Suppressor macrophage treated with lipopolysaccharide for 1 hour (primary cell): ENCODE measurements around the gene CDK8.

Experiments used
- DNase-seq, 3 donors: peaks; one replicate each; pipeline ENCODE4 v3.0.0-alpha.2; 2020 to 2022

The CDK8 gene

DNA sequence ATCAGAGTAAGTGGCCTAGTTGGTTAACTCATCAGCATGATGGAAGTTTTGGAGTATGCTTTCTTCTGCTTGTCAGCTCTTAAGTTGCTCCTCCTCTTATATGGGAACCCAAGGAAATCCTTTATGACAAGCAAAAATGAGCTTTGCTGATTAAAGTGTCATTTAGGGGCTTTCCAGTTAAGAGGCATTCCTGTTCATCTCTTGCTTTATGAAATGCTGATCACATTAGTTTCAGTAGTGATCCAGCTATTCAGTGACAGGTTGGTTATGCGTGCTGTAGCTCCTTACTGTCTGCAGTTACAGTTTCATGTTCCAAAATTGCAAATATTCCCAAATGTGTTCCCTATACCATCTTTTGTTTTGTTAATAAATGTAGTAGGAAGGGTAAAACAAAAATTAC, 146.6 kb downstream of the CDK8 start:
- DNase-seq = no peak

DNA sequence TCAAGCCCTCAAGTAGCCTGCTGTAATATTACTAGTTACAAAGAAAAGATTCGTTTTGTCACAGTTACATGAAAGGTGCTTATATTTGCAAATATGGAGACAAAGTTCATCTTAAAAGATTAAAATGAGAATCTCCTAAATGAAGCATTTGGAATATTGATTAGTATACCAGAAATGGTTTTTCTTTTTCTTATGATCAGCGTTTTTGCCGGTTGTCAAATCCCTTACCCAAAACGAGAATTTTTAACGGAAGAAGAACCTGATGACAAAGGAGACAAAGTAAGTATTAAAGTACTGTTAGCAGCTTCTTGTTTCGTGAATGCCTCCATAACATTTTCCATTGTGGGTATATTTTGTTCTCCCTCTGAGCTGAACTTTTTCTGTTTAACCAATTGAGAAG, 147.1 kb downstream of the CDK8 start:
- no peak for DNase-seq

DNA sequence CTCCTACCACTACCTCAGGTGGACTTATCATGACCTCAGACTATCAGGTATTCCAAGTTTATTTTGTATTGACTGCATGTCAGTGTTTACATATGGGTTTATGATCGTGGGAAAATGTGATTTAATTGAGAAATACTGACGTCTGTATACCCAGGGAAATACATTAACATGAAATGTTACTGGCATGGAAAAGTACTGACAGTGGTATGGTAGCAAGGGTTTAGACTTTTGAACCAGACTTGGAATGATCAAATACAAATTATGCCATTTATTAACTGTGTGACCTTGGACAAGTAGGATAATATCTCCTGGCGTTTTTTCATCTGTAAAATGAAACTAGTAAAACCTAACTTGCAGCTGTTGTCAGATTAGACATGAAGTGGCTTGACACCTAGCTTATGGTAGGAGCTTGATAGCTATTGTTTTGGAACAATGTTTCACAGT, 147.7 kb downstream of the CDK8 start:
- DNase-seq = no peak

DNA sequence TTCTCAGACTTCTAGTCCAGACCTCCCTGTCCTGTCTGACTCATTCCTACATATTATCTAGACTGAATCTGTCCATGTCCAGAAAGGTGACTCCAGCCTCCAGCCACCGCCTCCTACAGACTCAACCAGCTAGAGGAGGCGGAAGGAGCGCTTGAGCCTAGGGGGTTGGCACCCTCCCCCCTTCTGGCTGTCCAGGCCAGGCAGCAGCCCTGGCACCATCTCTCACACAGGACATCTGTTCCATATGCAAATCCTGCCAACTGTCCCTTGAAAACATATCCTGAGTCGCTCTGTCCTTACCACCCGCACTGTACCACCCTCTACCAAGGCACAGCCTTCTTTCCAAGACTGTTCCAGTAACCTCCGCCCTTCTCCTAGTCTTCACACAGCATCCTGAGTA, 152.9 kb downstream of the CDK8 start:
- DNase-seq = no peak

GRCh38 chr13:26411206-26411605, 157.3 kb downstream of the CDK8 start:
- no peak for DNase-seq

DNA sequence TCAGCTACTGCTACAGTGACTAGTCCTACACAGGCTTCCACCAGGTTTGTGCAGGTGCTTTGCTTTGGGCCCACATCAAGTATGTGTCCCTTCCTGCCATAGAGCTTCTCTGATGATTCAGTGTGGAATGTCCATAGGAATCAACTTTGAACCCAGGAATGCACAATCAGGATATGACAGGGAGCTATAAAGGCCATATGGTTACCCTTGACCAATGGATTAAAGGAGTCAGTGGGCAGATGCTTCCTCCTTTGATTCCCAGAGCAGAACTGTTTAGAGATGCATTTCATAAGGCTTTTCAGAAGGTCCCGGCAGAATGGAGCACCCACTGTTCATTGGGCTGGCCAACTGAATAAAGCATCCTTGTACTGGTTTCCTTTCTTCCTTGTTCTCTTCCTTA, 158.3 kb downstream of the CDK8 start:
- no peak for DNase-seq

GRCh38 chr13:26412936-26413716, 159.2 kb downstream of the CDK8 start:
- no peak for DNase-seq

- DNase-seq = no peak
Measured at GRCh38 chr13:26420282-26420960, 166.5 kb downstream of the CDK8 start.

DNA sequence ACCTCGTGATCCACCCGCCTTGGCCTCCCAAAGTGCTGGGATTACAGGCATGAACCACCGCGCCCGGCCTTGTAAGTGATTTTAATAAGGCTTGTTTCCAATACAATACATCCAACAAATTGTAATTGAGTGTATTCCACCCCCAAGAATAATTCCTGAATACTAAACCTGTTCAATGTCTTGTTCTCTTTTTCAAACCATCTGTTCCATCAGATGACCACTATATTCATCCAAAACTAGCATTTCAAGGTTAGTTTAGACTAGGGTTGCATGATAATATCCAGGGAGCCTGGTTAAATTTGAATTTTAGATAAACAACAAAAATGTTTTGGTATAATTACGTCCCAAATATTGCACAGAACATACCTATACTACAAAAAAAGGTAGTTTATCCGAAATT, 168.1 kb downstream of the CDK8 start:
- DNase-seq = no peak

- no peak for DNase-seq
Measured at GRCh38 chr13:26423629-26424028, 169.7 kb downstream of the CDK8 start.

DNA sequence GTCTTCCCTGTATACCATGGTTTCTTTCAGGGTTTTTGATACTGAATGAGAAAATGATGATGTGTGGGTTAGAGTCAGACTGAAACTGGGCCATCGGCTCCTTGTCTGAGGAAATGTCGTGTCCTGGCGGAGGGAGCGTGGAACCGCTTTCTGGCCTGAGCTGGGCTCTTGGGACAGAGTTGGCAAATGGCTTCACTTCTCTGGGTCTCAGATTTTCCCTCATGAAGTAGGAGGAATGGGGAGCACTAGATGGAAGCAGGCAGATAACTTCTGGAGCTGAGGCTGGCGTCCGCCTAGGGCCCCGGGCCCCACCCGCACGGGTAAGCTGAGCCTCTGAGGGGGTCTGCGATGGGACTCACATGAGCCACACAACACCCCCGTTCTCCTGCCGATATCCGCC, 170.3 kb downstream of the CDK8 start:
- DNase-seq = no peak

- DNase-seq = no peak
Measured at GRCh38 chr13:26425443-26426358, 171.8 kb downstream of the CDK8 start.

DNA sequence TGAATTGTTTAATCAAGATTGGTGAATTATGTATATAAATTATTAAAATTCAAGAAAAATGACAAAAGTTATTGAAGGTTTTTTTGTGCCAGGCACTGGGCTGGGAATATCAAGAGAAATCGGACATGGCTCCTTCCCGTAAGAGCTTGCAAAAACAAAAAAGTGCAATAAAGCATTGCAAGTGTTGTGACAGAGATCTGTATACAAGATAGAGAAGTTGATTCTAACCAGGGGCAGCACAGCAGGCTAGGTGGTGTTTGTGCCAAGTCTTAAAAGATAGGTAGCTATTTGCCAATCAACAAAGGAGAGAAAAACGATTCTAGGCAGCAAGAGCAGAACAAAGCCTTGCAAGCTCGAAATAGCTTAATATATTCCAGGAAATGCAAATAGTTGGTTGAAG, 179.8 kb downstream of the CDK8 start:
- DNase-seq = no peak

DNA sequence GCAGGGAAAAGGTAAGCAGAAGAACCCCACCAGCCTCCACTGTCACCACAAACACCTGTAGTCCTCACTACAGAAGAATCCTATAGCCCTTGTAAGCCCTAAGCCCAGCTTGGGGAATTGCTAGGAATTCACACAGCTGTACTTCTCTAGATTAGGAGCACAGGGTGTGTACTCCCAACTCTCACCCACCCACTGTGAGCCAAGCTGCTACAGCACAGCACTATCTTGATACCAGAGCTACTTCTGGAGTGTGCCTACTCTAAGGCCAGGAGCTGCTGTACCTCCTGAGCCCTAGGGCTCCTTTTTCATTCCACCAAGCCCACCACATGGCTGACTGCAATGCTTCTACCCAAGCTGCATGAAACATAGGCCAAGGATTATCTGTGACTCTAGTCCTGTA, 181.2 kb downstream of the CDK8 start:
- DNase-seq = no peak

- no peak for DNase-seq
Measured at GRCh38 chr13:26435646-26436045, 181.7 kb downstream of the CDK8 start.

- DNase-seq = no peak
Measured at GRCh38 chr13:26436914-26437313, 183.0 kb downstream of the CDK8 start.

- DNase-seq = no peak
Measured at GRCh38 chr13:26440111-26440510, 186.2 kb downstream of the CDK8 start.

GRCh38 chr13:26441476-26441875, 187.5 kb downstream of the CDK8 start:
- no peak for DNase-seq

GRCh38 chr13:26442541-26442940, 188.6 kb downstream of the CDK8 start:
- DNase-seq = no peak

- DNase-seq = no peak
Measured at GRCh38 chr13:26445092-26445491, 191.2 kb downstream of the CDK8 start.

GRCh38 chr13:26446751-26447150, 192.8 kb downstream of the CDK8 start:
- no peak for DNase-seq

DNA sequence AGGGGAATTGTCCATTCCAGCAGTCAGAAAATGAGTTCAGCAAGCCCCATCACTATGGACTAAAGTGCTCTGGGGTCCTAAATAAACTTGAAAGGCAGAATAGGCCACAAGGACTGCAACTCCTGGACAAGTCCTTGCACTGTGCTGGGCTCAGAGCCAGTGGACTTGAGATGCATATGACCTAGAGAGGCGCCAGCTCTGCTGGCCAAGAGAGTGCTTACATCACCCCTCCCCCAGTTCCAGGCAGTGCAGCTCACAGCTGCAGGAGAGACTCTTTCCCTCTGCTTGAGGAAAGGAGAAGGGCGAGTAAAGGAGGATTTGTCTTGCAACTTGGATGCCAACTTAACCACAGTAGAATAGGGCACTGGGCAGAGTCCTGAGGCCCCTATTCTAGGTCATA, 194.1 kb downstream of the CDK8 start:
- DNase-seq = no peak

GRCh38 chr13:26449063-26449848, 195.3 kb downstream of the CDK8 start:
- DNase-seq = no peak
